ENCODE data around the gene RBCK1.
A peak's percentile ranks its signal among the peaks of the same experiment; 100 is the strongest.

Gene RBCK1

DNA sequence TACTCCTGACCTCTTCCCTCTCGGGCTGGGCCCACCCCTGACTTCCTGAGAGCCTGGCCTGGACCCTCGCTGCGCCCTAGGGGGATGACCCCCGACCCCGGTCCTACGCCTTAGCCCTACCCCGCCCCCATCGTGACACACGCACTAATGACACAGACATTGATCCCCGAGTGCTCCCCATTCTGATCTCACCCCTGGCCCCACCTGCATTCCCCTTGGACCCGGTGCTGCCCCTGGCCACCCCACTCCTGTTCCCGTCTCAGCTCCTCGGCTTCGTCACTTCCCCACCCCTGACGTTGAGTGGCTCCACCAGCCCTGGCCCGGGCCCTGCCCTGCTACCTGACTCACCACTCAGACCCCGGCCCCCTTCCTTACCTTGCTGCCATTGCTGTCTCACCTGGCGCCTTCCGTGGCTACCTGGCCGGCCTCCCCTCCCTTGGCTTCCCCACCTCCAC lies 12.1 kb downstream of the RBCK1 start:
- DNase-seq, result no peak

DNA sequence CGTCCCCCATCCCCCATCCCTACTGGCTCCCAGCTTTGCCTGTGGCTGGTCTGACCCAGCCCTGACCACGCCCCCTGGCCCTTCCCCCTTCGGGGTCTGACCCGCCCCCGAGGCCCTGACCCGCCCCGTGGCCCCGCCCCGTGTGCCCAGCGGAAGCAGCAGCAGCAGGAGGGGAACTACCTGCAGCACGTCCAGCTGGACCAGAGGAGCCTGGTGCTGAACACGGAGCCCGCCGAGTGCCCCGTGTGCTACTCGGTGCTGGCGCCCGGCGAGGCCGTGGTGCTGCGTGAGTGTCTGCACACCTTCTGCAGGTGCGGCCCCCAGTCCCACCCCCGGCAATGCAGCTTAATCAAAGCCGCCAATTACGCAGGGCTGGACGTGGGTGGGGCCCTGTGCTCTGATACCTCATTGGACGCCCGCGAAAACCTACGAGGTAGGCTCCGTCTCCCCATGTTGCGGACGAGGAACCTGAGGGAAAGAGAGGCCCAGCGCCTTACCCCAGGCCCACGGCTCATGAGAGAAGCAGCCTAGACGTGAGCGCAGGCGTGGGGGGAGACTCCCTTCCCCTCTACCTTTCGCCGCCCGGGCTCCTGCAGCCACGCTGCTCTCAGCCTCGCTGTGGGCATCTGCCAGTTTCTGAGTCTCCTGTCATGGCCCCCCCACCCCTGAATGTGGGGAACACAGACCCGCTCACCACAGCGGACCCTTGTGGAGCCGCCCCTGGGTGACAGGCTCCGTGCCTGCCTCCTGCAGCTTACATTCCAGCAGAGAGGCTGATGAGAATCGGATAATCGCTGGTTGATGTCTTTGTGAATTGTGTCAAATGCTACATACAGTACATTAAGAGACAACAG lies 12.8 kb downstream of the RBCK1 start:
- DNase-seq, result no peak

DNA sequence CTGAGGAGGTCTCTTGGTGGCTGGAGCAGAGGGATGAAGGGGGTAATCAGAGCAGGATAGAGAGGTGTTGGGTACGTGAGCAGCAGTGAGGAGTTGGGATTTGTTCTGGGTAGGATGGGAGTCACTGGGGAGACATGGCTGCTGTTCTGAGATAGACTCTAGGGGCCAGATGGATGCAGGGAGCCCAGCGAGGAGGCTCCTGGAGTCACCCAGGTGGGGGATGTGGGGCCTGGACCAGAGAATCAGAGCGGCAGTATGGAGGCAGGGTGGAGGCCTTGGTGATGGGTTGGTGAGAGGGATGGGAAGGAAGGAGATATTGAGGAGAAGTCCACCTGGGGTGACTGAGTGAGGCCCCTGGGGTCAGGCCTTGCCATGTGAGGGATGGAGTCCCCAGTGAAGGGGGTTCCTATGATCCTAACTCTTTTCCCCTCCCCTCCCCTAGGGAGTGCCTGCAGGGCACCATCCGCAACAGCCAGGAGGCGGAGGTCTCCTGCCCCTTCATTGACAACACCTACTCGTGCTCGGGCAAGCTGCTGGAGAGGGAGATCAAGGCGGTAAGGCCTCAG lies 13.7 kb downstream of the RBCK1 start:
- no peak for DNase-seq

GRCh38 chr20:426566-426965 lies 18.5 kb downstream of the RBCK1 start:
- DNase-seq, result no peak

GRCh38 chr20:427401-427800 lies 19.3 kb downstream of the RBCK1 start:
- no peak for DNase-seq

- no peak for DNase-seq
Measured at GRCh38 chr20:427849-428657, 20.0 kb downstream of the RBCK1 start.

DNA sequence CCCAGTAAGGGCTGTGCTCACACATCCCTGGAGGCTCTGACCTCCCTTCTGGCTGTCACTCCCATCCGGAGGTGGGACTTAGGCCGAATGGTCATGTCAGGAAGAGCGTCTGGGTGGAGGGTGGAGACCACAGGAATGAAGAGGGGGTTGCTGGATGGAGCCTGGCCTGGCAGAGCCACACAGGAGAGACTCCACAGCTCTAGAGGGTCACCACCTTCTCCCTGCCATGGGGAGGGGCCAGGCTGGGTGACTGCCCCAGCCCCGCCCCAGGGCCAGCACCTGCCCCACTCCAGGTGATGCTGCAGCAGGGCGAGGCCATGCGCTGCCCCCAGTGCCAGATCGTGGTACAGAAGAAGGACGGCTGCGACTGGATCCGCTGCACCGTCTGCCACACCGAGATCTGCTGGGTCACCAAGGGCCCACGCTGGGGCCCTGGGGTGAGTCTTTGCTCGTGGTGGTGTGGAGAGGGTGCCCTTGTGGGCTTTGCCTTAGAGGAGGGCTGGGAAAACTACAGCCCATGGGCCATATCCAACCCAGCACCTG lies 20.6 kb downstream of the RBCK1 start:
- DNase-seq, result no peak

DNA sequence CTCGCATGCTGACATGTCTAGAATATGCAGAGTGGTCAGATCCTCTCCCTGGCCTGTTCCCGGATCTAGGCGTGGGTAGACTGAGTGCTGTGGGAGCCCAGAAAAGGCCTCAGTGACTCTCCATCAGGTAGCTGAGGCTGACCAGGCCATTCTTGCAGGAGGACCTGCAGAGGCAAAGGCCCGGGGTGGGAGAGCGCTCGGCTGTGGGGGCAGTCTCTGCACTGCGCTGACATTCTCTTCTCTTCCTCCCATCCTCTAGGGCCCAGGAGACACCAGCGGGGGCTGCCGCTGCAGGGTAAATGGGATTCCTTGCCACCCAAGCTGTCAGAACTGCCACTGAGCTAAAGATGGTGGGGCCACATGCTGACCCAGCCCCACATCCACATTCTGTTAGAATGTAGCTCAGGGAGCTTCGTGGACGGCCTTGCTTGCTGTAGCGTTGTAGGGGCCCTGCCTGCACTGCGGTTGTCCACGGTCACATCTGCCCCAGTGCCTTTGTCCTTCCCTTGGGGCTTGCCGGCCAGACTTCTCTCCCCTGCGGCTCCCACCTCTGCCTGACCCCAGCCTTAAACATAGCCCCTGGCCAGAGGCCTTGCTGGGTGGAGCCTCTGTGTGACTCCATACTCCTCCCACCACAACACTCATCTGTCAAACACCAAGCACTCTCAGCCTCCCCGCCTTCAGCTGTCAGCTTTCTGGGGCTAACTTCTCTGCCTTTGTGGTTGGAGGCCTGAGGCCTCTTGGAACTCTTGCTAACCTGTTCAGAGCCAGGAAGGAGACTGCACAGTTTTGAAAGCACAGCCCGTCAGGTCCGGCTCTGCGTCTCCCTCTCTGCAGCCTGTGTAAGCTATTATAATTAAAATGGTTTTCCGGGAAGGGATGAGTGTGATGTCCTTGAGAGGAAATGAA lies 22.2 kb downstream of the RBCK1 start:
- DNase-seq, result no peak

DNA sequence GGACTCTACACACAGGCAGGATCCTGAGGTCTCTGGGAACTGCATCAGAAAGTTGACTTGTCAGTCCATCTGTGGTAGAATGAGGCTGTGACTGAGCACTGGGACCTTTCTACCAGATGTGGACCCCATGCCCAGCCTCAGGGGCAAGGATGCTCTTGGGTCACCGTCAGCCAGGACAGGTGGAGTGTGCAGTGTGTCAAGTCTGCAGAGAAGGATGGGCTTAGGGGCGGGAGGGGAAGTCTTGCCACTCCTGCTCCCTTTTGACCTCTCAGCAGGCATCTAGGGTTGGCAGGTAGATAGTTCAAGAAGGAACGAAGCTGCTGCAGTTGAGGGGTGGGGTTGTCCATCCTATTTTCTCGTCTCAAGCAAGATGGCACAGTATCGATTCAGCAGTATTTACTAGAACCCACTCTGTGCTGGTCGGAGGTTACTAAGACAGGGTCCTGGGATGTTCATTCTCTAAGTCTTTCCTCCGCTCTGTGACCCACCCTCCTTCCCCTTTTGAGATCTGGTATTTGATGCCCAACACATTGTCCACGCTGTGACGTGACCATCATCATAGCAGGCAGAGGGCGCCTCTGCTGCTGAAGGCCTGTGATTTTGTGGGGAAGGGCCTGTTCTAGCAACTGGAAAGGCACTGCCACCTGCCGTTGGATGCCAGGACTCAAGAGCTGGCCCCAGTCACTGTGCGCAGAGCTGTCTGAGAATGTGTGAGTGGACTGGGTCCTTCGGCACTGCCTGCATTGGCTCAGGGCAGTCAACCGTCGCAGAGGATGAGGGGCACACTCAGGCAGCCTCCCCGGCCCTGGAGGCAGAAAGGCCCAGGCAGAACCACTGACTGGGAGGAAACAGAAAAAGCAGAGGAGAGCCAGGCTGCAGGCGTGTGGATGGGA lies 23.2 kb downstream of the RBCK1 start:
- peak; percentile 84 for DNase-seq

- DNase-seq, result no peak
Measured at GRCh38 chr20:432208-432607, 24.1 kb downstream of the RBCK1 start.

- no peak for DNase-seq
Measured at GRCh38 chr20:432677-433299, 24.7 kb downstream of the RBCK1 start.

- no peak for DNase-seq
Measured at GRCh38 chr20:433300-433975, 25.3 kb downstream of the RBCK1 start.

GRCh38 chr20:434221-434620 lies 26.1 kb downstream of the RBCK1 start:
- DNase-seq, result peak; percentile 80

GRCh38 chr20:434661-435419 lies 26.7 kb downstream of the RBCK1 start:
- DNase-seq, result no peak

- DNase-seq, result no peak
Measured at GRCh38 chr20:435558-435957, 27.5 kb downstream of the RBCK1 start.

DNA sequence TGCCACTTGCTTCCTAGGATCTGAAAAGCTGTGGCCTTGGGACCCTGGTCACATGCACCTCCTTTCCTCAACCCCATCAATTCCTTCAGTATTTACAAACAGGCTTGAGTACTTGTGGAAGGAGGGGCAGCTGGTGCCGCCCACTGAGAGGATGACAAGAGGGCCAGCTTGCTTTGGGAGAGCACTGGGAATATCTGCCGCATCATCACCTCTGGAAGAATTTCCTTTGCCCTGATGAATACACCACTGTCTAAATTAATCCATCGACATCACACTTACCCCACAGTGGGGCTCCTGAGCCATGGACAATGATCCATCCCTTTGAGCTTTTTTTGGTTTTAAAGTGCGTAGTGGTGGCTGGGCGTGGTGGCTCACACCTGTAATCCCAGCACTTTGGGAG lies 28.4 kb downstream of the RBCK1 start:
- DNase-seq, result no peak

DNA sequence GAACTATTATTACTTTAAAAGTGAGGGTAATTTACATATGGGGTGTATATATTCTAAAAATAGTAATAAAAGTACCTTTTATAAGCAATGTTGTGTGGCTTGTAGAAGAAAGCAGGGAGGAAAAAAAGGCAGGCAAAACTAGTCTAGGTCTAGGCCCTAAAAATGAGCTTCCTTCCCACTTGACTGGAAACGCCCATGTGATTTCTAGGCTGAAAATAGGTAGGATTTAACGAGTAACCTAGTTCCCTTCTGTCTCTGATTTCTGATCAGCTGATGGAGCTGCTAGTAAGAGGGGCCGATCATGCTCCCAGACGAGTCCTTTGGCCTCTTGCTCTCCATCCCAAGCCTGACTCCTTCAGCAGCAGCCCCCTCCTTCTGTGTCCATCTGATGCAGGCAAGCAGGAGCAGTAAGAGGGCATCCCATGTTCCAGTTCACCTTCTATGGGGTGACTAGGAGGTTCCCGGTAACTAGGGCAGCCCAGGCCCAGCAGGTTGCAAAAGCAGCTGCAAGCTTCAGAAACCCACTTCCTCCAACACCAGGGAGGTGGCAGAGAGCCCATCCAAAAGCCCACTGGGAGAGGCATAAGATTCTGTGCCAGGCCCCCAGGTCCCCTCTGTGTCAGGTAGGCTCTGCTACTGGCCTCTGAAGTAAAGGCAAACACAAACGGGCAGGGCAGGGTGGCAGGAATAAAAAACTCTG lies 29.8 kb downstream of the RBCK1 start:
- no peak for DNase-seq

DNA sequence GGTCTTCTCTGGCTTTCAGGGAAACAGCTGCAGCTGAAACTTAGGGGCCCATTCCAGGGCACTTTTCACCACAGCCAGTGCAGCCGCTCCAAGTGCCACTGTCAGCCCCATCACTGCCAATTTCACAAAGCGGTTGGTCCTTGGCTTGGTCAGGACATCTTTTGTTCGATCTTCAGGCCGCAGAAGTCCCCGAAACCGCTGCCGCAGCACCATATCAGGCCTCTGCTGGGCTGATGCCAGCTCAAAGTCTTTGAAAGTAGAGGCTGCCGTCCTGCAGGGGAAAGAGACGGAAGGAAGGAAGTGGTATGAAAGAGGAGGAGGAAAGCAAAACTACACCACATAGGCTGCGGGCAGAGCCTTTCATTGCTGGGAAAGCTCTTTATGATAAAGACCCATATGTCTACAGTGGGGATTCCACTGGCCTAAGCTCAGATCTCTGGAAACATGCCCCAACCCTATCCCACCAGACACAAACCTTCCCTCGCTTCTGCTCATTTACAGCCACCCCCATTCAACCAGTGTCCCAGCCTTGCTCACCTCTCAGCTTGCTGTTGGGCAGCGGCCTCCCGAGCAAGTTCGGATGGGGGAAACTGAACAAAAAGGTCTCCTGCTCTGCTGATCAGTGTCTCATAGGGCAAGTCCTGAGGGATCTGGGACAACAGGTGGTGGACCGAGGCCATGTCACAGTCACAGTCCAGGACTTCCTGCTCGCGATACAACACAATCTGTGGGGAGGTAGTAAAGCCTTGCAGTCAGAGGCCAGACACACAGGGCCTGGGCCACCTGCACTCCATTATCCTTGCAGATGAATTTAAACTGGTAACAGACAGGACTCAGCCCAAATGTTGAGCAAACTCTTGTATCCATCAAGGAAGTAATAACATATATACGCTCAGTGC lies 30.7 kb downstream of the RBCK1 start:
- DNase-seq, result no peak
